GM12875 (cell line): ENCODE results near the gene ITGB1BP2.
"Not testable (repeated sequence)": the region's sequence is repeated elsewhere in the genome, so short reads cannot be mapped to it uniquely, and the experiment has no call there.

Experiments
- H3K4me3 ChIP-seq: one replicate; pipeline ENCODE4 v1.5.1; 2011; ENCODE audit warnings: low read depth, low read length, control low read depth
- TF ChIP-seq, protein P1 (sequence below): IDR thresholded peaks from 2 replicates; pipeline ENCODE4 v1.5.1; 2011; ENCODE audit warnings: low read depth, mild to moderate bottlenecking, control low read depth, inconsistent platforms, low read length, moderate library complexity, borderline replicate concordance; ENCODE audit not compliant: insufficient read depth

The ITGB1BP2 gene

DNA sequence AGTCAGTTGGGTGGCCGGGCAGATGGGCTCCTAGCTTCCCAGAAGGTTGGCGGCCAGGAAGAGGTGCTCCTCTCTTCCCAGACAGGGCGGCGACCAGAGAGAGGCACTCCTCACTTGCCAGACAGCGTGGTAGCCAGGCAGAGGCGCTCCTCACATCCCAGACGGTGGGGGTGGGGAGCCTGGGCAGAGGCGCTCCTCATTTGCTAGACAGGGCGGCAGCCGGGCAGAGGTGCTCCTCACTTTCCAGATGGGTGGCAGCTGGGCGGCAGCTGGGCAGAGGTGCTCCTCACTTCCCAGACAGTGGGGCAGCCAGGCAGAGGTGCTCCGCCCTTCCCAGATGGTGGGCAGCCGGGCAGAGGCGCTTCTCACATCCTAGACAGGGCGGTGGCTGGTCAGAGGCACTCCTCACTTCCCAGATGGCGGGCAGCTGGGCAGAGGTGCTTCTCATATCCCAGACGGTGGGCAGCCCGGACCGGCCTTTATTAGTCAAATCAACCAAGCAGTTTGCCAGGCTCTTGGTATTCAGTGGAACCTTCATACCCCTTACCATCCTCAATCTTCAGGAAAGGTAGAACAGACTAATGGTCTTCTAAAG is 31.7 kb upstream of the ITGB1BP2 start:
- TF ChIP-seq, protein P1, sequence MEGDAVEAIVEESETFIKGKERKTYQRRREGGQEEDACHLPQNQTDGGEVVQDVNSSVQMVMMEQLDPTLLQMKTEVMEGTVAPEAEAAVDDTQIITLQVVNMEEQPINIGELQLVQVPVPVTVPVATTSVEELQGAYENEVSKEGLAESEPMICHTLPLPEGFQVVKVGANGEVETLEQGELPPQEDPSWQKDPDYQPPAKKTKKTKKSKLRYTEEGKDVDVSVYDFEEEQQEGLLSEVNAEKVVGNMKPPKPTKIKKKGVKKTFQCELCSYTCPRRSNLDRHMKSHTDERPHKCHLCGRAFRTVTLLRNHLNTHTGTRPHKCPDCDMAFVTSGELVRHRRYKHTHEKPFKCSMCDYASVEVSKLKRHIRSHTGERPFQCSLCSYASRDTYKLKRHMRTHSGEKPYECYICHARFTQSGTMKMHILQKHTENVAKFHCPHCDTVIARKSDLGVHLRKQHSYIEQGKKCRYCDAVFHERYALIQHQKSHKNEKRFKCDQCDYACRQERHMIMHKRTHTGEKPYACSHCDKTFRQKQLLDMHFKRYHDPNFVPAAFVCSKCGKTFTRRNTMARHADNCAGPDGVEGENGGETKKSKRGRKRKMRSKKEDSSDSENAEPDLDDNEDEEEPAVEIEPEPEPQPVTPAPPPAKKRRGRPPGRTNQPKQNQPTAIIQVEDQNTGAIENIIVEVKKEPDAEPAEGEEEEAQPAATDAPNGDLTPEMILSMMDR: no peak
- H3K4me3 ChIP-seq: no peak overlapping the region

DNA sequence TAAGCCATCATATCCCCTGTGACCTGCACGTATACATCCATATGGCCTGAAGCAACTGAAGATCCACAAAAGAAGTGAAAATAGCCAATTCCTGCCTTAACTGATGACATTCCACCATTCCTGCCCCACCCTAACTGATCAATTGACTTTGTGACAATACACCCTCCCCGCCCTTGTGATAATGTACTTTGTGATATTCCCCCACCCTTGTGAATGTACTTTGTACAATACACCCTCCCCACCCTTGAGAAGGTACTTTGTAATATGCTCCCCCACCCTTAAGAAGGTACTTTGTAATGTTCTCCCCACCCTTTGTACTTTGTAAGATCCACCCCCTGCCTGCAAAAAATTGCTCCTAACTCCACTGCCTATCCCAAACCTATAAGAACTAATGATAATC is 29.2 kb upstream of the ITGB1BP2 start:
- not testable (repeated sequence) for H3K4me3 ChIP-seq

DNA sequence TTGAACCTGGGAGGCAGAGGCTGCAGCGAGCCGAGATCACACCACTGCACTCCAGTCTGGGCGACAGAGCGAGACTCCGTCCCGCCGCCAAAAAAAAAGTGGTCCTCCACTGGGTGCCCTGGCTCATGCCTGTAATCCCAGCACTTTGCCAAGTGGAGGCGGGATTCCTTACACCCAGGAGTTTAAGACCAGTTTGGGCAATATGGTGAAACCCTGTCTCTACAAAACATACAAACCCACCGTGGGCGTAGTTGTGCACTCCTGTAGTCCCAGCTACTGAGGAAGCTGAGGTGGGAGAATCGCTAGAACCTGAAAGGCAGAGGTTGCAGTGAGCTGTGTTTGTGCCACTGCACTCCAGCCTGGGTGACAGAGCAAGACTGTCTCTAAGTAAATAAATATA is 20.2 kb upstream of the ITGB1BP2 start:
- not testable (repeated sequence) for H3K4me3 ChIP-seq

DNA sequence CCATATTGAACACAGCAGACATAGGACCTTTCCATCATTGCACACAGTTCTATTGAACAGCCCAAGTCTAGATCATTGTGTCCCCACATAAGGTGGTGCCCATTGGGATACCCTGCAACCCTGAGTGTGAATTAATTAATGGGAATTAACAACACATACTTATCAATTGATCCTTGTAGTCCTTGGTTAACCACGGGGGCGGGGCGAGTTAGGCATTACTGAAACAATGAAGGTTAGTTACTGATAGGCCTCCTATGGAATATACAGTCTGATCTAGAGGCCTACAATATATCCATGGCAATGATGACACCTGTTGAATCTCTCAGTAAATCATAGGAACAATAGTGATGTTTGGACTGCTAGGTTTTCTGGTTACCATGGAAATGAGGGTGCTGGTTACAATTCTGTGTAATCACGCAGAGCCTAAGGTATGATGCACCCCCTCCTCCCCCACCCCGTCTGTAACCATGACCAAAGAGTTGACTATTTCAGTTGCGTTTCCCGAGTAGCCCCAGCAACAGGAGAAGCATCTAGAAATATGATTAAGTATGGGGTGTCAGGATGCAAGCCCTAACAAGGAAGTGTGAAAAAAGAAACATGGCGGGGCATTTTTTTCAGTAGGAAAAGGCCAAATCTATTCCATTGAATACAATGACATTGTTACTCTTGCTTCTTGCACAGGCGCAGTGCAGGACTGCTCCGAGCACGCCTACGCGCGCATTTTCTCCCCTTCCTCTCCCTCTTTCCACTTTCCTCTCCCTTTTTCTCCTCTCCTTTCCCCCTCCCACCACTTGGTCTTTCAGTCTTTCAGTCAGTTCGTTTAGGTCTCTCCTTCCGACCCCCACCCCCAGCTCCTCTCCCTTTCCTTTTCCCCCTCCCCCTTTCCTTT is 18.8 kb upstream of the ITGB1BP2 start:
- TF ChIP-seq, protein P1: no peak
- peak overlapping the region; percentile 44 for H3K4me3 ChIP-seq

DNA sequence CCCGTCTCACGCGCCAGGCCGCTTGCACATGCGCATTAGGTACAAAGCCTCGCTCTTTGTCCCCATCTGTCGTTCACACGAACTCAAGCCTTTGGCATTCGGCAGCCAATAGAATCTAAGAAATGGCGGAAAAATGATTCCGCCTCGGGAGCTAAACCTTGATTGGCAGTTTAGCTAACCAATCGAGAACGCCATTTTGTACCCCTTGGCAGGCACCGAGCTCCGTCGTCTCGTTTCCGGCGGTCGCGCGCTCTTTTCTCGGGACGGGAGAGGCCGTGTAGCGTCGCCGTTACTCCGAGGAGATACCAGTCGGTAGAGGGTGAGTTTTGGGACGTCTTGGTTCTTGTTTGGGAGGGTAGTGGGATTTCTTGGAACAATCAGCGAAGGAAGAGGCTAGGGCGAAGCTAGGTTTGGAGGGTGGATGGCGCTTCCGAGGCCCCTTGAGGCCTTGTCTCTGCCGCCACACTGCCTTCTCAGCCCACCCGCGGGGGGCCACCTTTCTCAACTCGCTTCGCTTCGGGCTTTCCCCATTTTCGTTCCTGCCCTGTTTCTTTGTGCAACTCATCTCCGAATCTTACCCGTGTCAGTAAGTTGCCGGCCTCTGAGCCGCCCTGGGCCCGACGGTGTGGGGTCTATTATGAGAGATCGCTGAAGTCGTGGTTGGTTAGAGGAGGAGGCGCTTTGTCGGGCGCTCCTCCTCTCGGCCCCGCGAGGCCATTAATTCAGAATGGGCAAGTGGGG is 18.0 kb upstream of the ITGB1BP2 start, which contains the start of gene NONO:
Gene NONO, plus strand, starts transcription at position 233 of the 741 bp plus-strand sequence. CDS start 7,003 bp downstream, outside the sequence.
- peak within 1 kb of the TSS; percentile 85 for H3K4me3 ChIP-seq
- TF ChIP-seq, protein P1: no peak

DNA sequence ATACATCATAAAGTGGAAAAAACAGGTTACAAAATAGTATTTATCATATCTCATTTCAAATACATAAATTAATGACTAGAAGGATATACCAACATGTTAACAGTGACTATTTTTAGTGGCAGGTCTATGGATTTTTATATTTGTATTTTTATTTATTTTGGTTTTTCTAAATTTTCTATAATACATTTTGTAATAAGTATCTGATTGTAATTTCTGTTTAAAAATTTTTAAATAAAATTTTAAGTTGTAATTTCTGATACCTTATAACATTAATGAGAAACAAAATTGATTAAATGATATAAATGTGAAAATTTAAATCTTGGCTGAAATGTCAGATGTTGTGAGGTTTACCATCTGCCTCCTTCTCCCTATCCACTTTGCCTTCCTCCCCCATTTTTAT is 15.6 kb upstream of the ITGB1BP2 start:
- TF ChIP-seq, protein P1: no peak
- no peak overlapping the region for H3K4me3 ChIP-seq

DNA sequence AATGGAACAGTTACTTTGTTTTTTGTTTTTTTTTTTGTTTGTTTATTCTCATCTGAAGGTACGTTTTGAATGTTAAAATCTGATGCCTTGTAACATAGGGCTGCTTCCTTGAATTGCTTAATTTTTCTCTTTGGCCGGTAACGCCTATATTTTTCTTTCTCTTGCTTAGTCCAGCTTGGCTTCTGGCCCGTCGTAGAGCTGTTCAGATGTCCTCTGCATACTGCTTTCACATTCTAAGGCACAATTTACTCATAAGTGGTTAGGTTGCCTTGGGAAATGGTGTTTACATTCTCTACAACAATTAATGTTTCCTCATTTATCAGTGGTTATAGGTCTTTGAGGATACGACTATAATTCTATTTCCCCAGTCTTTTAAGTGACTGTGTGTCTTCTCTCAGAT is 10.2 kb upstream of the ITGB1BP2 start:
- no peak overlapping the region for H3K4me3 ChIP-seq
- TF ChIP-seq, protein P1: no peak
